ENCODE data around the gene IL6. TPM values are rescaled to one million over a fixed set of nuclear protein-coding genes. Genes with fewer than 3 reads are reported as not detected.

The IL6 gene
- total RNA-seq, 1 experiment from 2014 or later, result 0.52 TPM

DNA sequence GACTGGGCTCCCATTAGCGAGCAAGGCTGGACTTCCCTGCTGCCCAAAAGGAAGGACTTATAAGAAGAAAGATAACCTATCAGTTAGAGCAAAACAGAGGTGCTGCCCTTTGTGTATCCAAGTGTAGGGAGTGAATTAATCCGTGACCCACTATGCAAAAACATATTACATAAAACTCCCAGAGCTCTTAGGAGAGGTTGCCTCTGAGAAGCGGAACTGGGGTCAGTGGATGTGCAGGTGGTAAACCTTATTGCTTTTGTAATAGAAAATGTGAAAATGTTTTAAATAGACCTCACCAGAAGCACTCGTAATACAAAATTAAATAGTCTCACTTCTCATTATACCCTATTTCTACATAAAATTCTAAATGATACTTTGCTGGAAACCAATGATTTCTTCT, 17.1 kb upstream of the IL6 start:
- Mint-ChIP-seq H3K4me1 (no peaks in the 10 kb centered on the region; the same call in 1 of the 2 replicates), H3K9me3 (no peaks in the 10 kb centered on the region), H3K27ac (no peak overlapping the region), H3K27me3 (ENCODE audit: low read depth) (no peaks in the 10 kb centered on the region; the same call in 1 of the 2 replicates), H3K4me3 (no peak overlapping the region), H3K36me3 (no peaks in the 10 kb centered on the region)
- ATAC-seq (no peak), DNase-seq (ENCODE audit: low spot score) (no peak)
- ChIA-PET POLR2A (interaction anchor here (0.6 to 1.3 kb wide), 2 partner anchors 10 to 105 kb away, joined by 3 to 6 read pairs; no protein-coding TSS in a partner anchor), CTCF (interaction anchor here (0.9 to 2.0 kb wide), 4 partner anchors 15 to 148 kb away, joined by 3 to 9 read pairs (median 4); partner anchors contain the start of gene IL6)
- TF ChIP-seq, protein P1, sequence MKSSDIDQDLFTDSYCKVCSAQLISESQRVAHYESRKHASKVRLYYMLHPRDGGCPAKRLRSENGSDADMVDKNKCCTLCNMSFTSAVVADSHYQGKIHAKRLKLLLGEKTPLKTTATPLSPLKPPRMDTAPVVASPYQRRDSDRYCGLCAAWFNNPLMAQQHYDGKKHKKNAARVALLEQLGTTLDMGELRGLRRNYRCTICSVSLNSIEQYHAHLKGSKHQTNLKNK (CRISPR knock-in tag; IDR thresholded peaks at IDR 0.05), result no peak
- TF ChIP-seq RELA (CRISPR knock-in tag; IDR thresholded peaks at IDR 0.05; ENCODE audit: borderline replicate concordance) (no peak), GRHL2 (CRISPR knock-in tag; IDR thresholded peaks at IDR 0.05; ENCODE audit: insufficient replicate concordance, severe bottlenecking) (no peak), ZNF219 (CRISPR knock-in tag; IDR thresholded peaks at IDR 0.05; ENCODE audit: borderline replicate concordance) (no peak), NFE2L1 (CRISPR knock-in tag; IDR thresholded peaks at IDR 0.05) (no peak), ZNF396 (CRISPR knock-in tag; IDR thresholded peaks at IDR 0.05; ENCODE audit: borderline replicate concordance) (no peak)
- TF ChIP-seq, protein P2, sequence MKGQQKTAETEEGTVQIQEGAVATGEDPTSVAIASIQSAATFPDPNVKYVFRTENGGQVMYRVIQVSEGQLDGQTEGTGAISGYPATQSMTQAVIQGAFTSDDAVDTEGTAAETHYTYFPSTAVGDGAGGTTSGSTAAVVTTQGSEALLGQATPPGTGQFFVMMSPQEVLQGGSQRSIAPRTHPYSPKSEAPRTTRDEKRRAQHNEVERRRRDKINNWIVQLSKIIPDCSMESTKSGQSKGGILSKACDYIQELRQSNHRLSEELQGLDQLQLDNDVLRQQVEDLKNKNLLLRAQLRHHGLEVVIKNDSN (CRISPR knock-in tag; IDR thresholded peaks at IDR 0.05), result no peak
- TF ChIP-seq, protein P3, sequence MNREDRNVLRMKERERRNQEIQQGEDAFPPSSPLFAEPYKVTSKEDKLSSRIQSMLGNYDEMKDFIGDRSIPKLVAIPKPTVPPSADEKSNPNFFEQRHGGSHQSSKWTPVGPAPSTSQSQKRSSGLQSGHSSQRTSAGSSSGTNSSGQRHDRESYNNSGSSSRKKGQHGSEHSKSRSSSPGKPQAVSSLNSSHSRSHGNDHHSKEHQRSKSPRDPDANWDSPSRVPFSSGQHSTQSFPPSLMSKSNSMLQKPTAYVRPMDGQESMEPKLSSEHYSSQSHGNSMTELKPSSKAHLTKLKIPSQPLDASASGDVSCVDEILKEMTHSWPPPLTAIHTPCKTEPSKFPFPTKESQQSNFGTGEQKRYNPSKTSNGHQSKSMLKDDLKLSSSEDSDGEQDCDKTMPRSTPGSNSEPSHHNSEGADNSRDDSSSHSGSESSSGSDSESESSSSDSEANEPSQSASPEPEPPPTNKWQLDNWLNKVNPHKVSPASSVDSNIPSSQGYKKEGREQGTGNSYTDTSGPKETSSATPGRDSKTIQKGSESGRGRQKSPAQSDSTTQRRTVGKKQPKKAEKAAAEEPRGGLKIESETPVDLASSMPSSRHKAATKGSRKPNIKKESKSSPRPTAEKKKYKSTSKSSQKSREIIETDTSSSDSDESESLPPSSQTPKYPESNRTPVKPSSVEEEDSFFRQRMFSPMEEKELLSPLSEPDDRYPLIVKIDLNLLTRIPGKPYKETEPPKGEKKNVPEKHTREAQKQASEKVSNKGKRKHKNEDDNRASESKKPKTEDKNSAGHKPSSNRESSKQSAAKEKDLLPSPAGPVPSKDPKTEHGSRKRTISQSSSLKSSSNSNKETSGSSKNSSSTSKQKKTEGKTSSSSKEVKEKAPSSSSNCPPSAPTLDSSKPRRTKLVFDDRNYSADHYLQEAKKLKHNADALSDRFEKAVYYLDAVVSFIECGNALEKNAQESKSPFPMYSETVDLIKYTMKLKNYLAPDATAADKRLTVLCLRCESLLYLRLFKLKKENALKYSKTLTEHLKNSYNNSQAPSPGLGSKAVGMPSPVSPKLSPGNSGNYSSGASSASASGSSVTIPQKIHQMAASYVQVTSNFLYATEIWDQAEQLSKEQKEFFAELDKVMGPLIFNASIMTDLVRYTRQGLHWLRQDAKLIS (CRISPR knock-in tag; IDR thresholded peaks at IDR 0.05; ENCODE audit: borderline replicate concordance), result no peak

DNA sequence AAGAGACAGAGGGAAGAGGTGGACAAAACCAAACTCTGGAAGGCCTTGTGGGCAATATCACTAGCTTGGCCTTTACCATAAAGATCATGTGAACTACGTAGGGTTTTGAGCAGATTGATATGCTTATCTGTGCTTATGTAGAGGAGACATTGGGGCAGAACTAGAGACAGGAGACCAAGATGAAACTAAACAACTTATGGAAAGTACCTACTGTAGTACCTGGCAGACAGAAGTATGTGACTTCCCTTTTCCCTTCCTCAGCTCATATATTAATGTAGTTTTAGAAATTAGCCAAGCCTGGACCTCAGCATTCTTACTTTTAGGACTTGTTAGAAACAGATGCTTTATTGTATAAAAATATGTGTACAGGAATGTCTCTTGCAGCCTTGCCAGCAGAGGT, 14.0 kb upstream of the IL6 start:
- Mint-ChIP-seq H3K27ac (no peak overlapping the region), H3K4me3 (no peak overlapping the region), H3K36me3 (no peaks in the 10 kb centered on the region), H3K4me1 (peaks cover 15% of the 10 kb centered on the region), H3K9me3 (no peaks in the 10 kb centered on the region), H3K27me3 (ENCODE audit: low read depth) (no peaks in the 10 kb centered on the region; the same call in 1 of the 2 replicates)
- ChIA-PET POLR2A (no interaction called here), CTCF (interaction anchor here (1.3 kb wide), 1 partner anchor 70 kb away, joined by 4 read pairs; no protein-coding TSS in a partner anchor)
- DNase-seq (ENCODE audit: low spot score) (no peak), ATAC-seq (no peak)
- TF ChIP-seq TEAD4 (CRISPR knock-in tag; IDR thresholded peaks at IDR 0.05), result no peak
- TF ChIP-seq ELF4 (CRISPR knock-in tag; IDR thresholded peaks at IDR 0.05; ENCODE audit: low read depth), result no peak
- TF ChIP-seq, protein P4, sequence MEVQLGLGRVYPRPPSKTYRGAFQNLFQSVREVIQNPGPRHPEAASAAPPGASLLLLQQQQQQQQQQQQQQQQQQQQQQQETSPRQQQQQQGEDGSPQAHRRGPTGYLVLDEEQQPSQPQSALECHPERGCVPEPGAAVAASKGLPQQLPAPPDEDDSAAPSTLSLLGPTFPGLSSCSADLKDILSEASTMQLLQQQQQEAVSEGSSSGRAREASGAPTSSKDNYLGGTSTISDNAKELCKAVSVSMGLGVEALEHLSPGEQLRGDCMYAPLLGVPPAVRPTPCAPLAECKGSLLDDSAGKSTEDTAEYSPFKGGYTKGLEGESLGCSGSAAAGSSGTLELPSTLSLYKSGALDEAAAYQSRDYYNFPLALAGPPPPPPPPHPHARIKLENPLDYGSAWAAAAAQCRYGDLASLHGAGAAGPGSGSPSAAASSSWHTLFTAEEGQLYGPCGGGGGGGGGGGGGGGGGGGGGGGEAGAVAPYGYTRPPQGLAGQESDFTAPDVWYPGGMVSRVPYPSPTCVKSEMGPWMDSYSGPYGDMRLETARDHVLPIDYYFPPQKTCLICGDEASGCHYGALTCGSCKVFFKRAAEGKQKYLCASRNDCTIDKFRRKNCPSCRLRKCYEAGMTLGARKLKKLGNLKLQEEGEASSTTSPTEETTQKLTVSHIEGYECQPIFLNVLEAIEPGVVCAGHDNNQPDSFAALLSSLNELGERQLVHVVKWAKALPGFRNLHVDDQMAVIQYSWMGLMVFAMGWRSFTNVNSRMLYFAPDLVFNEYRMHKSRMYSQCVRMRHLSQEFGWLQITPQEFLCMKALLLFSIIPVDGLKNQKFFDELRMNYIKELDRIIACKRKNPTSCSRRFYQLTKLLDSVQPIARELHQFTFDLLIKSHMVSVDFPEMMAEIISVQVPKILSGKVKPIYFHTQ (CRISPR knock-in tag; IDR thresholded peaks at IDR 0.05), result no peak
- TF ChIP-seq RELA (CRISPR knock-in tag; IDR thresholded peaks at IDR 0.05; ENCODE audit: borderline replicate concordance), result no peak
- TF ChIP-seq, protein P5, sequence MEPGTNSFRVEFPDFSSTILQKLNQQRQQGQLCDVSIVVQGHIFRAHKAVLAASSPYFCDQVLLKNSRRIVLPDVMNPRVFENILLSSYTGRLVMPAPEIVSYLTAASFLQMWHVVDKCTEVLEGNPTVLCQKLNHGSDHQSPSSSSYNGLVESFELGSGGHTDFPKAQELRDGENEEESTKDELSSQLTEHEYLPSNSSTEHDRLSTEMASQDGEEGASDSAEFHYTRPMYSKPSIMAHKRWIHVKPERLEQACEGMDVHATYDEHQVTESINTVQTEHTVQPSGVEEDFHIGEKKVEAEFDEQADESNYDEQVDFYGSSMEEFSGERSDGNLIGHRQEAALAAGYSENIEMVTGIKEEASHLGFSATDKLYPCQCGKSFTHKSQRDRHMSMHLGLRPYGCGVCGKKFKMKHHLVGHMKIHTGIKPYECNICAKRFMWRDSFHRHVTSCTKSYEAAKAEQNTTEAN (CRISPR knock-in tag; IDR thresholded peaks at IDR 0.05), result no peak
- TF ChIP-seq ZNF671 (CRISPR knock-in tag; IDR thresholded peaks at IDR 0.05), result no peak
- no peak for TF ChIP-seq FOXK1 (CRISPR knock-in tag; IDR thresholded peaks at IDR 0.05)
- no peak for TF ChIP-seq RORB (CRISPR knock-in tag; IDR thresholded peaks at IDR 0.05)
- TF ChIP-seq EMX1 (CRISPR knock-in tag; IDR thresholded peaks at IDR 0.05), result no peak
- TF ChIP-seq, protein P6, sequence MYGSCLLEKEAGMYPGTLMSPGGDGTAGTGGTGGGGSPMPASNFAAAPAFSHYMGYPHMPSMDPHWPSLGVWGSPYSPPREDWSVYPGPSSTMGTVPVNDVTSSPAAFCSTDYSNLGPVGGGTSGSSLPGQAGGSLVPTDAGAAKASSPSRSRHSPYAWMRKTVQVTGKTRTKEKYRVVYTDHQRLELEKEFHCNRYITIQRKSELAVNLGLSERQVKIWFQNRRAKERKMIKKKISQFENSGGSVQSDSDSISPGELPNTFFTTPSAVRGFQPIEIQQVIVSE (CRISPR knock-in tag; IDR thresholded peaks at IDR 0.05; ENCODE audit: borderline replicate concordance), result no peak
- no peak for TF ChIP-seq ZNF317 (CRISPR knock-in tag; IDR thresholded peaks at IDR 0.05; ENCODE audit: borderline replicate concordance, low read depth)
- TF ChIP-seq SOX15 (CRISPR knock-in tag; IDR thresholded peaks at IDR 0.05), result no peak
- no peak for TF ChIP-seq CREM (CRISPR knock-in tag; IDR thresholded peaks at IDR 0.05)
- no peak for TF ChIP-seq JUN (CRISPR knock-in tag; IDR thresholded peaks at IDR 0.05)
- no peak for TF ChIP-seq KAT7 (CRISPR knock-in tag; IDR thresholded peaks at IDR 0.05; ENCODE audit: borderline replicate concordance)
- no peak for TF ChIP-seq ZNF263 (CRISPR knock-in tag; IDR thresholded peaks at IDR 0.05; ENCODE audit: low read depth)
- no peak for TF ChIP-seq SP1 (CRISPR knock-in tag; conservative IDR thresholded peaks at IDR 0.05)

All from WTC11 (cell line).